ENCODE data around the gene CCNL2. TPM values are rescaled to one million over a fixed set of nuclear protein-coding genes. Genes with fewer than 3 reads are reported as not detected.

Gene CCNL2
- polyA plus RNA-seq, 3 donors: 183 to 230 (median 206) TPM

Other genes starting within 250 kb of the CCNL2 start
- gene TTLL10, start 225.5 kb downstream of the CCNL2 start, polyA plus RNA-seq (ENCODE audit: insufficient read length in 3 of 3): under 1 TPM; 0.29 to 0.71 (median 0.58) TPM
- under 1 TPM in 2 of 3 donors, not detected in 1; 0.33 to 0.68 TPM for gene TNFRSF18, start 192.7 kb downstream of the CCNL2 start, polyA plus RNA-seq (ENCODE audit: insufficient read length in 3 of 3)
- 1 to 10 TPM in 1 of 3 donors, under 1 TPM in 2; 0.74 to 1.9 (median 0.93) TPM for gene TNFRSF4, start 185.2 kb downstream of the CCNL2 start, polyA plus RNA-seq (ENCODE audit: insufficient read length in 3 of 3)
- gene SDF4, start 167.3 kb downstream of the CCNL2 start, polyA plus RNA-seq (ENCODE audit: insufficient read length in 3 of 3): 100 to 1,000 TPM; 109 to 126 (median 123) TPM
- 10 to 100 TPM; 15.2 to 18.8 (median 18.4) TPM for gene B3GALT6, start 167.1 kb downstream of the CCNL2 start, polyA plus RNA-seq (ENCODE audit: insufficient read length in 3 of 3)
- gene C1QTNF12, start 152.6 kb downstream of the CCNL2 start, polyA plus RNA-seq (ENCODE audit: insufficient read length in 3 of 3): 1 to 10 TPM; 7.0 to 8.6 (median 7.4) TPM
- 10 to 100 TPM; 40.5 to 42.7 (median 42.1) TPM for gene UBE2J2, start 125.5 kb downstream of the CCNL2 start, polyA plus RNA-seq (ENCODE audit: insufficient read length in 3 of 3)
- 1 to 10 TPM; 2.1 to 2.6 (median 2.4) TPM for gene SCNN1D, start 118.9 kb downstream of the CCNL2 start, polyA plus RNA-seq (ENCODE audit: insufficient read length in 3 of 3)
- gene ACAP3, start 91.4 kb downstream of the CCNL2 start, polyA plus RNA-seq (ENCODE audit: insufficient read length in 3 of 3): 10 to 100 TPM; 15.1 to 18.0 (median 16.1) TPM
- 1 to 10 TPM; 5.4 to 6.3 (median 5.8) TPM for gene PUSL1, start 90.7 kb downstream of the CCNL2 start, polyA plus RNA-seq (ENCODE audit: insufficient read length in 3 of 3)
- 10 to 100 TPM; 85.7 to 89.1 (median 87.4) TPM for gene INTS11, start 74.7 kb downstream of the CCNL2 start, polyA plus RNA-seq (ENCODE audit: insufficient read length in 3 of 3)
- gene CPTP, start 74.5 kb downstream of the CCNL2 start, polyA plus RNA-seq (ENCODE audit: insufficient read length in 3 of 3): 10 to 100 TPM in 2 of 3 donors, 1 to 10 TPM in 1; 9.1 to 12.9 (median 10.1) TPM
- under 1 TPM; 0.21 to 0.29 (median 0.24) TPM for gene TAS1R3, start 68.1 kb downstream of the CCNL2 start, polyA plus RNA-seq (ENCODE audit: insufficient read length in 3 of 3)
- 10 to 100 TPM; 21.5 to 27.5 (median 24.5) TPM for gene DVL1, start 49.9 kb downstream of the CCNL2 start, polyA plus RNA-seq (ENCODE audit: insufficient read length in 3 of 3)
- gene MXRA8, start 40.8 kb downstream of the CCNL2 start, polyA plus RNA-seq (ENCODE audit: insufficient read length in 3 of 3): 100 to 1,000 TPM; 145 to 157 (median 156) TPM
- 10 to 100 TPM; 51.9 to 65.7 (median 55.1) TPM for gene AURKAIP1, start 24.1 kb downstream of the CCNL2 start, polyA plus RNA-seq (ENCODE audit: insufficient read length in 3 of 3)
- 100 to 1,000 TPM; 107 to 136 (median 117) TPM for gene MRPL20, start 8.0 kb upstream of the CCNL2 start, polyA plus RNA-seq (ENCODE audit: insufficient read length in 3 of 3)
- gene ANKRD65, start 21.9 kb upstream of the CCNL2 start, polyA plus RNA-seq (ENCODE audit: insufficient read length in 3 of 3): 10 to 100 TPM in 1 of 3 donors, 1 to 10 TPM in 2; 5.0 to 19.7 (median 7.1) TPM
- 10 to 100 TPM; 39.8 to 52.7 (median 48.0) TPM for gene VWA1, start 36.4 kb upstream of the CCNL2 start, polyA plus RNA-seq (ENCODE audit: insufficient read length in 3 of 3)
- 1 to 10 TPM; 1.4 to 3.1 (median 2.0) TPM for gene ATAD3C, start 50.4 kb upstream of the CCNL2 start, polyA plus RNA-seq (ENCODE audit: insufficient read length in 3 of 3)
- gene ATAD3B, start 72.4 kb upstream of the CCNL2 start, polyA plus RNA-seq (ENCODE audit: insufficient read length in 3 of 3): 1 to 10 TPM; 8.1 to 9.8 (median 8.8) TPM
- 10 to 100 TPM; 16.6 to 19.4 (median 18.1) TPM for gene ATAD3A, start 112.8 kb upstream of the CCNL2 start, polyA plus RNA-seq (ENCODE audit: insufficient read length in 3 of 3)
- gene TMEM240, start 141.3 kb upstream of the CCNL2 start, polyA plus RNA-seq (ENCODE audit: insufficient read length in 3 of 3): 1 to 10 TPM; 3.2 to 3.6 (median 3.5) TPM
- 10 to 100 TPM; 78.5 to 81.6 (median 79.1) TPM for gene SSU72, start 175.5 kb upstream of the CCNL2 start, polyA plus RNA-seq (ENCODE audit: insufficient read length in 3 of 3)
- 1 to 10 TPM; 1.3 to 2.5 (median 2.2) TPM for gene FNDC10, start 200.8 kb upstream of the CCNL2 start, polyA plus RNA-seq (ENCODE audit: insufficient read length in 3 of 3)
- gene MIB2, start 216.2 kb upstream of the CCNL2 start, polyA plus RNA-seq (ENCODE audit: insufficient read length in 3 of 3): 10 to 100 TPM; 22.3 to 23.6 (median 22.4) TPM
- 10 to 100 TPM; 13.4 to 15.6 (median 15.2) TPM for gene MMP23B, start 232.8 kb upstream of the CCNL2 start, polyA plus RNA-seq (ENCODE audit: insufficient read length in 3 of 3)